ENCODE results near the gene PDCL2. TPM values are rescaled to one million over a fixed set of nuclear protein-coding genes. Genes with fewer than 3 reads are reported as not detected.

Gene PDCL2
- total and polyA plus RNA-seq, 9 of the 15 experiments (the other 6 are each of a cell fraction or from before 2014, with no cell fraction given): 0.62 to 2.5 (median 1.2) TPM

GRCh38 chr4:55635741-55636655 lies 44.0 kb upstream of the PDCL2 start, which contains the start of gene NMU (continued):
- TF ChIP-seq, protein P1, sequence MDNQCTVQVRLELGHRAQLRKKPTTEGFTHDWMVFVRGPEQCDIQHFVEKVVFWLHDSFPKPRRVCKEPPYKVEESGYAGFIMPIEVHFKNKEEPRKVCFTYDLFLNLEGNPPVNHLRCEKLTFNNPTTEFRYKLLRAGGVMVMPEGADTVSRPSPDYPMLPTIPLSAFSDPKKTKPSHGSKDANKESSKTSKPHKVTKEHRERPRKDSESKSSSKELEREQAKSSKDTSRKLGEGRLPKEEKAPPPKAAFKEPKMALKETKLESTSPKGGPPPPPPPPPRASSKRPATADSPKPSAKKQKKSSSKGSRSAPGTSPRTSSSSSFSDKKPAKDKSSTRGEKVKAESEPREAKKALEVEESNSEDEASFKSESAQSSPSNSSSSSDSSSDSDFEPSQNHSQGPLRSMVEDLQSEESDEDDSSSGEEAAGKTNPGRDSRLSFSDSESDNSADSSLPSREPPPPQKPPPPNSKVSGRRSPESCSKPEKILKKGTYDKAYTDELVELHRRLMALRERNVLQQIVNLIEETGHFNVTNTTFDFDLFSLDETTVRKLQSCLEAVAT (IDR thresholded peaks at IDR 0.05): peak; percentile 12 to 18; a peak in 2 of 4 replicates
- peak; percentile 92 for TF ChIP-seq RBFOX2 (IDR thresholded peaks at IDR 0.05; ENCODE audit: low read depth, low read length)
- peak in 1 of 3 experiments; percentile 74 for TF ChIP-seq YY1 (IDR thresholded peaks at IDR 0.05; ENCODE audit: borderline replicate concordance in 1 of 3, control insufficient read depth in 1 of 3, extremely low read depth in 1 of 3, insufficient read depth in 3 of 3, insufficient read length in 1 of 3, insufficient replicate concordance in 2 of 3, low read depth in 1 of 3, low read length in 2 of 3)
- peak; percentile 50 for TF ChIP-seq NELFE (IDR thresholded peaks at IDR 0.05; ENCODE audit: insufficient read depth, insufficient read length)
- TF ChIP-seq, protein P2, sequence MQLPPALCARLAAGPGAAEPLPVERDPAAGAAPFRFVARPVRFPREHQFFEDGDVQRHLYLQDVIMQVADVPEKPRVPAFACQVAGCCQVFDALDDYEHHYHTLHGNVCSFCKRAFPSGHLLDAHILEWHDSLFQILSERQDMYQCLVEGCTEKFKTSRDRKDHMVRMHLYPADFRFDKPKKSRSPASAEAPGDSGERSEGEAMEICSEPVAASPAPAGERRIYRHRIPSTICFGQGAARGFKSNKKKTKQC (CRISPR knock-in tag; IDR thresholded peaks at IDR 0.05): no peak
- no peak for TF ChIP-seq MEIS2 (IDR thresholded peaks at IDR 0.05; ENCODE audit: partially characterized antibody)
- TF ChIP-seq ZEB2 (IDR thresholded peaks at IDR 0.05): peak; percentile 63; the same call in 1 of the 2 replicates
- TF ChIP-seq FOXK2 (conservative IDR thresholded peaks at IDR 0.05 in 1 of 2, IDR thresholded peaks at IDR 0.05 in 1 of 2; ENCODE audit: low read depth in 2 of 2): no peak
- no peak for TF ChIP-seq ZNF586 (CRISPR knock-in tag; conservative IDR thresholded peaks at IDR 0.05)
- peak; percentile 49 for TF ChIP-seq HNRNPLL (IDR thresholded peaks at IDR 0.05; ENCODE audit: low read depth, low read length, poor library complexity, severe bottlenecking)
- TF ChIP-seq REST (IDR thresholded peaks at IDR 0.05; ENCODE audit: borderline replicate concordance): peak; percentile 20; the same call in 1 of the 2 replicates
- TF ChIP-seq REST (CRISPR knock-in tag; IDR thresholded peaks at IDR 0.05; ENCODE audit: low read depth): no peak
- TF ChIP-seq, protein P3, sequence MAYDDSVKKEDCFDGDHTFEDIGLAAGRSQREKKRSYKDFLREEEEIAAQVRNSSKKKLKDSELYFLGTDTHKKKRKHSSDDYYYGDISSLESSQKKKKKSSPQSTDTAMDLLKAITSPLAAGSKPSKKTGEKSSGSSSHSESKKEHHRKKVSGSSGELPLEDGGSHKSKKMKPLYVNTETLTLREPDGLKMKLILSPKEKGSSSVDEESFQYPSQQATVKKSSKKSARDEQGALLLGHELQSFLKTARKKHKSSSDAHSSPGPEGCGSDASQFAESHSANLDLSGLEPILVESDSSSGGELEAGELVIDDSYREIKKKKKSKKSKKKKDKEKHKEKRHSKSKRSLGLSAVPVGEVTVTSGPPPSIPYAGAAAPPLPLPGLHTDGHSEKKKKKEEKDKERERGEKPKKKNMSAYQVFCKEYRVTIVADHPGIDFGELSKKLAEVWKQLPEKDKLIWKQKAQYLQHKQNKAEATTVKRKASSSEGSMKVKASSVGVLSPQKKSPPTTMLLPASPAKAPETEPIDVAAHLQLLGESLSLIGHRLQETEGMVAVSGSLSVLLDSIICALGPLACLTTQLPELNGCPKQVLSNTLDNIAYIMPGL (CRISPR knock-in tag; IDR thresholded peaks at IDR 0.05): no peak; the same call in 1 of the 2 replicates

Data from K562 (cell line).